ENCODE data around the gene MED4. TPM values are rescaled to one million over a fixed set of nuclear protein-coding genes. Genes with fewer than 3 reads are reported as not detected.
A peak's percentile ranks its signal among the peaks of the same experiment; 100 is the strongest.

Gene MED4
- total RNA-seq, 2 experiments from 2014 or later: 45.8 to 50.1 TPM

DNA sequence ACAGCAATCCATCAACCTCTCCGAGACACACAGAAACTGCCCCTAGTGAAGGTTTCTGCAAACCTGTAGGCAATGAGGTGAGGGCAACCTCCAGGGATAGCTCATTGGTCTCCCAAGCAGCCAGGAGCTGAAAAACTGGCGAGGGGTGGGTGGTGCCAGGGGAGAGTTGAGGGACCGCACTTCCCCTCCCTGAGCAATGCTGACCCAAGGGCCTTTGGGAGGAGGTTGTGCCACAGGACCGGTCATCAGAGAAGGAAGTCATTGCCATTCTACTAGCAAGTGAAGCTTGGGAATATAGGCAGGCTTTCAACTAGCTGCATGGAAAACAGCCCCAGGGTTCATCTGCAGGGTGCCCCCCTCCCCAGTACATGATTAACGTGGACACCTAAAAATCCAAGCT, 23.1 kb upstream of the MED4 start:
- CTCF ChIA-PET: interaction anchor here (0.6 to 1.6 kb wide), 2 partner anchors 9 to 39 kb away, joined by 4 to 8 read pairs; no protein-coding TSS in a partner anchor
- intact Hi-C loops (cut with micrococcal nuclease): no loop called here
- no peaks in the 10 kb centered on the region for H3K27me3 Mint-ChIP-seq (ENCODE audit: low read depth)
- no peak overlapping the region for H3K4me3 Mint-ChIP-seq
- peaks cover 4% of the 10 kb centered on the region for H3K4me1 Mint-ChIP-seq (ENCODE audit: low read depth)
- no peak for DNase-seq
- no peaks in the 10 kb centered on the region for H3K9me3 Mint-ChIP-seq
- no peak overlapping the region for H3K27ac Mint-ChIP-seq
- H3K36me3 Mint-ChIP-seq (ENCODE audit: low read depth): no peaks in the 10 kb centered on the region

DNA sequence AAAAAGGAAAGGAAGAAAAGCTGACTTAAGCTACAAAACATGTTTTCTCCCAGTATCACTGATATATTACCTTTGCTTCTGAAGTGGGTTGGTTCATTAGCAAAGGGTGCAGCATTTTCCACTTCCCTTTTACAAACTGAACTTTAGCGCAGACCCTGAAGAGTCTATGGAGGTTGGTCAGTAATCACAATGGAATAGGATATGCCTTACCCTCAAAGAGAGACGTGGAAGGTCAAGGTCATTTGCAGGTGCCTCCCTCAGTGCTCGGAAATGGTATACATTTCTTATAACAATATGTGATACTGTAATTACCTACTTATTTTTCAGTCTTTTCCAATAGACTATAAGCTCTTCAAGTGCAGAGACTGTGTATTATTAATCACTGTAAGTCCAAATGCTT, 21.9 kb upstream of the MED4 start:
- H3K36me3 Mint-ChIP-seq (ENCODE audit: low read depth): no peaks in the 10 kb centered on the region
- no peak overlapping the region for H3K27ac Mint-ChIP-seq
- DNase-seq: no peak
- H3K9me3 Mint-ChIP-seq: no peaks in the 10 kb centered on the region
- peaks cover 2% of the 10 kb centered on the region for H3K27me3 Mint-ChIP-seq (ENCODE audit: low read depth)
- CTCF ChIA-PET: interaction anchor here (1.6 kb wide), 1 partner anchor 10 kb away, joined by 8 read pairs; no protein-coding TSS in a partner anchor
- H3K4me1 Mint-ChIP-seq (ENCODE audit: low read depth): peaks cover 5% of the 10 kb centered on the region
- H3K4me3 Mint-ChIP-seq: no peak overlapping the region
- intact Hi-C loops (cut with micrococcal nuclease): no loop called here

DNA sequence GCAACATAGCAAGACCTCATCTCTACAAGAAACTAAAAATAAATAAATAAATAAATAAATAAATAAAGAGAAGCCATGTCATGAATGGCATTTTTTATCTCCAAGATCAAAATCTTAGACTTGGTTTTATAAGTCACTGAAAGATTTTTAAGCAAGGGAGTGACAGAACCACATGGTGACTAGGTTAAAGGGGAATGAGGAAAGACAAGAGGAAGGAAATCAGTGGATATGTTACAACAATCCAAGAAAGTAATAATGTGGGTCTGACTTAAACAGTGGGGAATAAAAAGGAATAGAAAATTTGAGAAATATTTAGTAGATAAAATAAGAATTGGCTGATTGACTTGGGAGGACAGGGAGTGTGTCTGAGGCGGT, 18.8 kb upstream of the MED4 start:
- intact Hi-C loops (cut with micrococcal nuclease): no loop called here
- Mint-ChIP-seq H3K27ac (no peak overlapping the region), H3K36me3 (ENCODE audit: low read depth) (no peaks in the 10 kb centered on the region), H3K4me3 (no peak overlapping the region), H3K9me3 (no peaks in the 10 kb centered on the region), H3K4me1 (ENCODE audit: low read depth) (peaks cover 5% of the 10 kb centered on the region), H3K27me3 (ENCODE audit: low read depth) (peaks cover 5% of the 10 kb centered on the region)
- DNase-seq: no peak
- CTCF ChIA-PET: no interaction called here

DNA sequence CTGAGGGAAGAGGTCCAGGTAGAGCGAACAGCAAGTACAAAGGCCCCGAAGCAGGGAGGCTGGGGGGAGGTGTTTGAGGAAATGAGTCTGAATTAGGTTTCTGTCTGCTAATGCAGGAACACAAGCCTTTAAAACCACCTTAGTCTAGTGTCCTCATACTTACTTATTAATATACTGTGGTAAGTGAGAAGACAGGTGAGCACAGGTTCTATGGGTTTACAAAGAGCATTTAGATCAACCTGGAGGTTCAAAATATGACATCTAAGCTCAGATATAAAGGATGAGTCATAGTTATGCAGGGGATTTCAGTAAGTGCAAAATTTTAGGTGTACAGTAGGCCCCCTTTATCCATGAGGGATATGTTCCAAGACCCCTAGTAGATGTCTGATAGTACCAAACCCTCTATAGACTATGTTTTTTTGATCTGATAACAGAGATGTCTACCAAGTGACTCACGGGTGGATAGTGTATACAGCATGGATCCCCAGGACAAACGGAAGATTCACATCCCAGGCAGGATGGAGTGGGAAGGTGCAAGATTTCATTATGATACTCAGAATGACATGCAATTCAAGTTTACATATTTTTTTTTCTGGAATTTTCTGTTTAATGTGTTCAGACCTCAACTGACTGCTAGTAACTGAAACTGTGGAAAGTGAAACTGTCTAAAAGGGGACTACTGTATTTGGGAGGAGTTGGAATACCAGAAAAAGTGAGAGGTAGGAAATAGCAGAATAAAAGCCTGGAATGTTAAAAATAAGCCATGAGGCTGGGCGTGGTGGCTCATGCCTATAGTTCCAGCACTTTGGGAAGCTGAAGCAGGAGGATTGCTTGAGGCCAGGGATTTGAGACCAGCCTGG, 18.2 kb upstream of the MED4 start:
- intact Hi-C loops (cut with micrococcal nuclease): no loop called here
- Mint-ChIP-seq H3K36me3 (ENCODE audit: low read depth) (no peaks in the 10 kb centered on the region), H3K4me1 (ENCODE audit: low read depth) (peaks cover 5% of the 10 kb centered on the region), H3K9me3 (no peaks in the 10 kb centered on the region), H3K4me3 (no peak overlapping the region), H3K27ac (no peak overlapping the region), H3K27me3 (ENCODE audit: low read depth) (peaks cover 5% of the 10 kb centered on the region)
- CTCF ChIA-PET: no interaction called here
- DNase-seq: no peak

DNA sequence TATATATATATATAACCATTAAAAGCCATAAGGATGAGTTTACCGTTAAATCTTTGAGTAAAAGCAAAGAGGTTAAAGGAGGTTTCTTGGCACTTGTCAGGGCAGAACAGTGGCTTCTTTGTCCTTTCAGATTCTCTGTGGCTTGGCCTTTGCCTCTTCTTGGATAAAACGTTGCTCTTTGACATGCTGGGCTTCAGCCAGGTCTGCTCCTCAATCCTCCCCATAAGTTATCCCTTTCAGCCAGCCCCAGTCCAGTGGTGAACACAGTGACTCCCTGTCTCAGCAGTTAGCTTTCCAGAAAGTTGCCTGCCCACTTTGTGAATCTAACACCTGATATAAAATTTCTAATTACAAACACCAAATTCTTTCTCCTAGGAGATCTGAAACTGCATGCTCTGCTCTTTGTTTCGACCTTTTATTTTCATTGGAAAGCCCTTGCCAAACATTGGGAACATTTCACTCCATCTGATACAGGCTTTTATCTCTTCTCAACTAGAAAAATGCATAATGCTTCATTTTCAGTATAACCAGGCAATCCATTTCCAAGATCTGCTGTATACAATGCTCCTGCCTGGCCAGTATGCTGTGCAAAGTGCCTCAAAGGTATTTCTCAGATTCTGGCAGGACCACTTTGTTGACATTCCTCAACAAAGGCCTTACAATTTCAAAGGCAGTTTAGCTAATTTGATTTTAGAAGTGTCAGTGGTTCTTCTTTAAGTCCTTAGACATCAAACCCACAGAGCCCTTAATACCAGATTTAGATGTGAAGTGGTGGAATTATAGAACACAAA, 16.2 kb upstream of the MED4 start:
- no peak for DNase-seq
- intact Hi-C loops (cut with micrococcal nuclease): no loop called here
- CTCF ChIA-PET: interaction anchor here (1.5 kb wide), 1 partner anchor 16 kb away, joined by 7 read pairs; the partner anchor contains the start of gene MED4
- Mint-ChIP-seq H3K27me3 (ENCODE audit: low read depth) (peaks cover 5% of the 10 kb centered on the region), H3K4me1 (ENCODE audit: low read depth) (peaks cover 5% of the 10 kb centered on the region), H3K4me3 (no peak overlapping the region), H3K9me3 (no peaks in the 10 kb centered on the region), H3K36me3 (ENCODE audit: low read depth) (no peaks in the 10 kb centered on the region), H3K27ac (no peak overlapping the region)

DNA sequence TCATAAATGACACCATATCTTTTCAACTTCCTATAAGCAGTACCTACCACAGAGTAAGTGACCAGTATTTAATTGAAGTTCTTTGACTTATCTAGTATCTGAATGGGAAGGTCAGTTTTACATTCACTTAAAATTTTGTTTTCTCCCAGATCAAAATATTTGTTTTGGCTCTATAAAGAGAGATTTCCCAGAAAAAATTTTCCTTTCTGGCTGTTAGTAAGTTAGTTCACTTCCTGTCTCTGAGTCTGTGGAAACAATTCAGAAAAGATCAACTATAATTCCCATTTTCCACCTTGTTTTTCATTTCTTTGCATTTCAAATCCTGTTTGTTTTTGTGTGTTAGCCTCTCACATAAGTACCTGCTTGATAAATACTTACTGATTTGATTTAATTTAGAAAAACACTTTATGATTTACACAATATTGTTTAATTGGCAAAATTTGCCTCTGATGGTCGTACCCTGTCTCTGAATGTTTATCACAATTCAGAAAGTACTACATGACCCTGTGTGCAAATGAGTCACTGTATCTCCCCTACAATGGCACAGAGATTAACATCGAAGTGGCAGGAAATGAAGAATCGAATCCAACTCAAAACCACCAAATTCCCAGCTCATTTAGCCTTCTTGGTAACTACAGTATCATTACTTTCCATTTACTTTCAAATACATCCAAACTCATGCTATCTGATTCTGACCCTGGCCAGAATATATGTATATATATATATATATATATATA, 15.4 kb upstream of the MED4 start:
- H3K4me1 Mint-ChIP-seq (ENCODE audit: low read depth): peaks cover 5% of the 10 kb centered on the region
- intact Hi-C loops (cut with micrococcal nuclease): no loop called here
- CTCF ChIA-PET: interaction anchor here (1.5 kb wide), 1 partner anchor 15 kb away, joined by 7 read pairs; the partner anchor contains the start of gene MED4
- H3K9me3 Mint-ChIP-seq: no peaks in the 10 kb centered on the region
- H3K4me3 Mint-ChIP-seq: no peak overlapping the region
- no peaks in the 10 kb centered on the region for H3K36me3 Mint-ChIP-seq (ENCODE audit: low read depth)
- DNase-seq: no peak
- H3K27ac Mint-ChIP-seq: no peak overlapping the region
- H3K27me3 Mint-ChIP-seq (ENCODE audit: low read depth): peaks cover 5% of the 10 kb centered on the region

DNA sequence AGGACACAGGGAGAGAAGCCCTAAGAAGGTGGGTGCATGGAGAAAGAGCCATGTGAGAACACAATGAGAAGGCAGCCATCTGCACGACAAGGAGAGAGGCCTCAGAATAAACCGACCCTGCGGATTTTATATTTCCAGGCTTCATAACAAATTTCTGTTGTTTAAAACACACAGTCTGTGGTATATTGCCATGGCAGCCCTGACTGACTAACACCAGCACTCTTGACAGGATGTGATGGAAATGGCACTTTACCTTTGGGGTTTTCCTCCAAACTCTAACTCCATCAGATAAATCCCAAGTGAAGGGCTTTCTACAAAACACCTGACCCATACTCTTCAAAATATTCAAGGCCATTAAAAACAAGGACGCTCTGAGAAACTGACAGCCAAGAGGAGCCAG, 13.2 kb upstream of the MED4 start:
- no peak overlapping the region for H3K27ac Mint-ChIP-seq
- no peaks in the 10 kb centered on the region for H3K36me3 Mint-ChIP-seq (ENCODE audit: low read depth)
- intact Hi-C loops (cut with micrococcal nuclease): no loop called here
- no peaks in the 10 kb centered on the region for H3K9me3 Mint-ChIP-seq
- DNase-seq: peak; percentile 7
- peaks cover 5% of the 10 kb centered on the region for H3K27me3 Mint-ChIP-seq (ENCODE audit: low read depth)
- CTCF ChIA-PET: no interaction called here
- peaks cover 2% of the 10 kb centered on the region for H3K4me1 Mint-ChIP-seq (ENCODE audit: low read depth)
- H3K4me3 Mint-ChIP-seq: no peak overlapping the region

DNA sequence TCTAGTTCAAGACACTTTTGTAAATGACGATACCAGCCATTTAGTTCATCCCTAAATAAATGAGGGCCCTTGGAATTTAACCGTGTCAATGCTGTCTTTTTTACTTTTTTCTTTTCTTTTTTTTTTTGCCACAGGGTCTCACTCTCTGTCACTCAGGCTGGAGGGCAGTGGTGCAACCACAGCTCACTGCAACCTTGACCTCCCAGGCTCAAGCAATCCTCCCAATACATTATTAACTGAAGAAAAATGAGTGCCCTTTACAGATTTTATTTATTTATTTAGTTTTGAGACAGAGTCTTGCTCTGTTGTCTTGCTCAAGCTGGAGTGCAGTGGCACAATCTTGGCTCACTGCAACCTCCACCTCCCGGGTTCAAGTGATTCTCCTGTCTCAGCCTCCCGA, 2.9 kb upstream of the MED4 start:
- CTCF ChIA-PET: interaction anchor here (0.6 to 1.0 kb wide), 4 partner anchors 135 to 1900 kb away, joined by 3 to 5 read pairs (median 4); partner anchors contain the start of gene ITM2B
- Mint-ChIP-seq H3K27me3 (ENCODE audit: low read depth) (no peaks in the 10 kb centered on the region), H3K36me3 (ENCODE audit: low read depth) (no peaks in the 10 kb centered on the region), H3K9me3 (no peaks in the 10 kb centered on the region), H3K4me1 (ENCODE audit: low read depth) (peaks cover 17% of the 10 kb centered on the region), H3K4me3 (no peak overlapping the region), H3K27ac (no peak overlapping the region)
- intact Hi-C loops (cut with micrococcal nuclease): loop anchor here (10.0 kb wide), 1 partner anchor 303 kb away; no protein-coding TSS in a partner anchor
- no peak for DNase-seq

DNA sequence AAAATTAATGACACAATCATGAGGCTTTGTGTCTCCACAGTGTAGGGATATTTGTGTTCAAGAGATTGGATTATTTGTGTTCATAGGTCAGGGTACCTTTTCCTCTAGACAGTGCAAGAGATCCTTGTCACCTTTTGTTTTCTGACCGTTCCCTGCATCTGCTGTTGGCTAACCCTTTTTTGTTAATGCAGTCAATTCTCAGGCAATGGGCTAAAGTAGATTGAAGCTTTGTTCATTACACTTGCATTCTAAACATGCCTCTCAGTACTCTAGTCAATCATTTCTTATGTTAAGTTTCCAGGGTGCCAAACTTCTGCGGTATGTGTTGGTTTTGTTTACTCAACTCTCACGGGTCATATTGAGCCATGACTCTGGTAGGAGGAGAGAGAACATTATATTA, 1.8 kb upstream of the MED4 start:
- CTCF ChIA-PET: no interaction called here
- Mint-ChIP-seq H3K36me3 (ENCODE audit: low read depth) (peaks cover 3% of the 10 kb centered on the region), H3K9me3 (no peaks in the 10 kb centered on the region), H3K4me3 (no peak overlapping the region), H3K27ac (no peak overlapping the region), H3K27me3 (ENCODE audit: low read depth) (no peaks in the 10 kb centered on the region), H3K4me1 (ENCODE audit: low read depth) (peaks cover 25% of the 10 kb centered on the region)
- DNase-seq: no peak
- intact Hi-C loops (cut with micrococcal nuclease): loop anchor here (10.0 kb wide), 1 partner anchor 302 kb away; no protein-coding TSS in a partner anchor

DNA sequence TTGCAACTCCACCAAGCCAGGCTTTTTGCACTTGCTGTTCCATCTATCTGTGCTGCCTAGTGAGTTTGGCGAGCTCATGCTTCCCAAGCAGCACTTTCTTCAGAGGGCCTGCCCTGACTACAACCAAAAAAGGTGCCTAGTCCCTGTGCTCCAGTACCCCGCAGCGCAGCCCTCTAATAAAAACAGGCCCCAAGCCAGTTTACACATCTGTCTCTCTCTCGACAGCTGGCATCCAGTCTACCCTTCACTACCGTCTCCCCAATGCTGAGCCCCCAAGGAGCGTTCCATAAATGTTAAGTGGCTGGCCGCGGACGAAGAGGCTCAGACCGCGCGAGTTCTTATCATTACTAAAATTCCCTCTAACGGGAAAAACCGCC, 512 bp downstream of the MED4 start:
- peak overlapping the region; percentile 91 for H3K4me3 Mint-ChIP-seq
- DNase-seq: peak; percentile 12

DNA sequence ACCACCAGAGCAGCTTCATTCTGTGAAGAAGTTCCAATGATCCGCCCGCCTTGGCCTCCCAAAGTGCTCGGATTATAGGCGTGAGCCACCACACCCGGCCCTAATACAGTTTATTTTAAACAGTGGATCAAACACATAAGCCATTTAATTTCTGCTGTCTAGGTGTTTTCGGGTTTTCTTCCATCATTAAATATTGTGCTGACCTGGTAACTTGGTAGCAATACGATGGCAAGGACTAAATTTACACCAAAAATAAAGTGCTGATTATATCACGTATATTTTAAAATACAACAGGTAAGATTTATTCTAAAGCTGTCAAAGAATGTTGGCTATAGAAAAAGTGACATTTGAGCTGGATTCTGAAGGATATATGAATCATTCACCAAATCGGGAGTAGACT, 1.3 kb downstream of the MED4 start:
- Mint-ChIP-seq H3K27ac (no peak overlapping the region), H3K4me3 (peak overlapping the region; percentile 91), H3K27me3 (ENCODE audit: low read depth) (no peaks in the 10 kb centered on the region), H3K9me3 (no peaks in the 10 kb centered on the region), H3K4me1 (ENCODE audit: low read depth) (peaks cover 45% of the 10 kb centered on the region), H3K36me3 (ENCODE audit: low read depth) (peaks cover 8% of the 10 kb centered on the region)
- no peak for DNase-seq
- intact Hi-C loops (cut with micrococcal nuclease): loop anchor here (10.0 kb wide), 1 partner anchor 299 kb away; no protein-coding TSS in a partner anchor
- CTCF ChIA-PET: interaction anchor here (2.9 kb wide), 1 partner anchor 56 kb away, joined by 23 read pairs; the partner anchor contains the start of gene NUDT15

More for the DNA sequence above, 512 bp downstream of the MED4 start:
- H3K27ac Mint-ChIP-seq: peak overlapping the region; percentile 80
- no peaks in the 10 kb centered on the region for H3K9me3 Mint-ChIP-seq
- H3K27me3 Mint-ChIP-seq (ENCODE audit: low read depth): no peaks in the 10 kb centered on the region
- CTCF ChIA-PET: interaction anchor here (0.6 to 2.9 kb wide), 18 partner anchors 9 to 561 kb away, joined by 3 to 23 read pairs (median 4); partner anchors contain the start of gene NUDT15
- H3K36me3 Mint-ChIP-seq (ENCODE audit: low read depth): peaks cover 5% of the 10 kb centered on the region
- intact Hi-C loops (cut with micrococcal nuclease): loop anchor here (10.0 kb wide), 1 partner anchor 300 kb away; no protein-coding TSS in a partner anchor
- H3K4me1 Mint-ChIP-seq (ENCODE audit: low read depth): peaks cover 37% of the 10 kb centered on the region

DNA sequence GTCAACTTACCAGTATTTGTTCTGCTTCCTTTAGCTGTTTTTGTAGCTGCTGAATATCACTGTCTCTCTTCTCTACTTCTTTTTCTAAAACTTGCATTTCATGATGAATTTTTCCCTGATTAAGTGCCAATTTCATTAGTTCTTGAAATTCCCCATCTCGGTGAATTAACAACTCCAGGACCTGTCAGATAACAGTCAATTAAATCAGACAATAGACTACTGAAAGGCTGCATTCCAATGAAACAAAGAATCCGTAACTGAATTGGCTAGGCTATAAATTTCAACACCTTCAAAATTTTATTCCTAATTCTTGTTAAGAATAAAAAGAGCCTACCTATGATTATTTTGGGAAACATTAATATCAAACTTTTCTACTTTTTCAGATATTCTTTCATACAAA, 8.6 kb downstream of the MED4 start:
- Mint-ChIP-seq H3K9me3 (no peaks in the 10 kb centered on the region), H3K27me3 (ENCODE audit: low read depth) (no peaks in the 10 kb centered on the region), H3K36me3 (ENCODE audit: low read depth) (peaks cover 32% of the 10 kb centered on the region), H3K4me3 (no peak overlapping the region), H3K4me1 (ENCODE audit: low read depth) (peaks cover 15% of the 10 kb centered on the region), H3K27ac (no peak overlapping the region)
- CTCF ChIA-PET: no interaction called here
- intact Hi-C loops (cut with micrococcal nuclease): no loop called here
- no peak for DNase-seq
